Fibroblast of lung (primary cell): Measurements from ENCODE around the gene CNDP1. TPM values are rescaled to one million over a fixed set of nuclear protein-coding genes. Genes with fewer than 3 reads are reported as not detected.

ENCODE experiments used
- DNase-seq, 2 donors: peaks; one replicate each; pipeline versions ENCODE4 v3.0.0 to v3.0.0-alpha.2; 2010; ENCODE audit warnings: low read depth in 2 of 2
- H2AFZ ChIP-seq: 2 replicates; pipeline ENCODE4 v1.5.1; 2012; ENCODE audit warnings: low read length, control low read depth, inconsistent platforms
- H3K27ac ChIP-seq: 2 replicates; pipeline ENCODE4 v1.5.1; 2011; ENCODE audit warnings: low read length, control low read depth; ENCODE audit not compliant: insufficient read depth
- H3K27me3 ChIP-seq: 2 replicates; pipeline ENCODE4 v1.5.1; 2011; ENCODE audit warnings: mild to moderate bottlenecking, low read length; ENCODE audit not compliant: control insufficient read depth, insufficient read depth
- H3K36me3 ChIP-seq: 2 replicates; pipeline ENCODE4 v1.5.1; 2011; ENCODE audit warnings: low read length; ENCODE audit not compliant: control insufficient read depth, insufficient read depth
- H3K4me1 ChIP-seq: 2 replicates; pipeline ENCODE4 v1.5.1; 2011; ENCODE audit warnings: low read length; ENCODE audit not compliant: control insufficient read depth, insufficient read depth; ENCODE audit errors: extremely low read depth
- H3K4me2 ChIP-seq: 2 replicates; pipeline ENCODE4 v1.5.1; 2011; ENCODE audit warnings: low read length, control low read depth; ENCODE audit not compliant: insufficient read depth; ENCODE audit errors: extremely low read depth
- H3K4me3 ChIP-seq, 4 experiments: fragments of 200-600 bp in 1 of 4; sonication (generic) in 1 of 4; replicated peaks in 1 of 4; 2 replicates each; pipeline ENCODE4 v1.5.1; 2011 to 2016; ENCODE audit warnings: low read length in 4 of 4, low read depth in 3 of 4, mild to moderate bottlenecking in 3 of 4, control low read depth in 2 of 4, inconsistent platforms in 1 of 4, mixed read lengths in 1 of 4; ENCODE audit not compliant: insufficient read depth in 1 of 4; ENCODE audit errors: control extremely low read depth in 1 of 4
- H3K79me2 ChIP-seq: 2 replicates; pipeline ENCODE4 v1.5.1; 2012; ENCODE audit warnings: mild to moderate bottlenecking, low read length, inconsistent platforms; ENCODE audit not compliant: control insufficient read depth, insufficient read depth
- H3K9ac ChIP-seq: 2 replicates; pipeline ENCODE4 v1.5.1; 2011; ENCODE audit warnings: mild to moderate bottlenecking, low read length, control low read depth; ENCODE audit not compliant: insufficient read depth
- H3K9me3 ChIP-seq: 2 replicates; pipeline ENCODE4 v1.5.1; 2012; ENCODE audit warnings: low read depth, low read length; ENCODE audit not compliant: control insufficient read depth, insufficient read depth
- H4K20me1 ChIP-seq: 2 replicates; pipeline ENCODE4 v1.5.1; 2011; ENCODE audit warnings: low read length; ENCODE audit not compliant: control insufficient read depth, insufficient read depth; ENCODE audit errors: extremely low read depth
- CTCF ChIP-seq, 2 donors: IDR thresholded peaks in 1 of 2; conservative IDR thresholded peaks in 1 of 2; 1 replicate in 1 of 2; 2 replicates in 1 of 2; pipeline ENCODE4 v1.5.1; 2011 to 2012; ENCODE audit warnings: low read length in 2 of 2, control low read depth in 1 of 2, inconsistent platforms in 1 of 2, low read depth in 1 of 2, mild to moderate bottlenecking in 1 of 2
- EZH2 ChIP-seq: IDR thresholded peaks from 2 replicates; pipeline ENCODE4 v1.5.1; 2012; ENCODE audit warnings: low read length, control low read depth, mild to moderate bottlenecking; ENCODE audit errors: missing control alignments
- polyA plus RNA-seq, 2 donors: library from polyadenylated mRNA; depleted of rRNA in 1 of 2; stranded (reverse) in 1 of 2; unstranded in 1 of 2; fragments of >200 nt; gene quantifications; 2 replicates each; pipeline ENCODE4 v1.2.1, GENCODE V29; 2011 to 2012; ENCODE audit warnings: missing spikeins in 1 of 2
- total RNA-seq: library from RNA; depleted of rRNA; stranded (reverse); fragments of >200 nt; gene quantifications from 2 replicates; pipeline ENCODE4 v1.2.1, GENCODE V29; 2014

Gene CNDP1
- total and polyA plus RNA-seq, 2 donors (not counting 1 experiment from before 2014, with no cell fraction given): not detected

- peak overlapping the region; percentile 78 for H3K9ac ChIP-seq
- H3K4me3 ChIP-seq: peak overlapping the region; percentile 78 to 95 (median 84)
- H3K79me2 ChIP-seq: peaks cover 47% of the 10 kb centered on the region
- peak; percentile 52 to 55 for DNase-seq
- no peaks in the 10 kb centered on the region for H3K9me3 ChIP-seq
- H3K4me1 ChIP-seq: peaks cover 3% of the 10 kb centered on the region
- H2AFZ ChIP-seq: peak overlapping the region; percentile 65
- H3K27ac ChIP-seq: peak overlapping the region; percentile 99
- peak overlapping the region; percentile 84 for H3K4me2 ChIP-seq
- TF ChIP-seq CTCF (conservative IDR thresholded peaks at IDR 0.05 in 1 of 2, IDR thresholded peaks at IDR 0.05 in 1 of 2; ENCODE audit: low read depth in 1 of 2, low read length in 2 of 2): peak; percentile 10 to 21
- TF ChIP-seq EZH2: no peak
- no peaks in the 10 kb centered on the region for H3K36me3 ChIP-seq
- no peaks in the 10 kb centered on the region for H4K20me1 ChIP-seq
- H3K27me3 ChIP-seq: no peaks in the 10 kb centered on the region
These were observed 64.2 kb downstream of the CNDP1 start for GRCh38 chr18:74598350-74599001.

- Histone ChIP-seq H3K4me1 (peaks cover 3% of the 10 kb centered on the region), H3K27me3 (no peaks in the 10 kb centered on the region), H3K27ac (no peak overlapping the region), H3K79me2 (peaks cover 41% of the 10 kb centered on the region), H2AFZ (no peak overlapping the region), H3K9me3 (no peaks in the 10 kb centered on the region), H4K20me1 (no peaks in the 10 kb centered on the region), H3K9ac (no peak overlapping the region), H3K36me3 (no peaks in the 10 kb centered on the region), H3K4me3 (no peak overlapping the region), H3K4me2 (no peak overlapping the region)
- TF ChIP-seq EZH2 (no peak), CTCF (conservative IDR thresholded peaks at IDR 0.05 in 1 of 2, IDR thresholded peaks at IDR 0.05 in 1 of 2; ENCODE audit: low read depth in 1 of 2, low read length in 2 of 2) (no peak)
- DNase-seq: no peak
These were observed 70.1 kb downstream of the CNDP1 start for GRCh38 chr18:74604361-74604760.

GRCh38 chr18:74604774-74605173 is 70.5 kb downstream of the CNDP1 start:
- DNase-seq: peak; percentile 42 to 69
- Histone ChIP-seq H3K9ac (no peak overlapping the region), H3K36me3 (no peaks in the 10 kb centered on the region), H3K4me2 (no peak overlapping the region), H4K20me1 (no peaks in the 10 kb centered on the region), H3K4me1 (peaks cover 3% of the 10 kb centered on the region), H3K9me3 (no peaks in the 10 kb centered on the region), H3K4me3 (no peak overlapping the region), H3K79me2 (peaks cover 37% of the 10 kb centered on the region), H3K27ac (no peak overlapping the region), H3K27me3 (no peaks in the 10 kb centered on the region), H2AFZ (no peak overlapping the region)
- TF ChIP-seq EZH2 (no peak), CTCF (conservative IDR thresholded peaks at IDR 0.05 in 1 of 2, IDR thresholded peaks at IDR 0.05 in 1 of 2; ENCODE audit: low read depth in 1 of 2, low read length in 2 of 2) (no peak)
